ENCODE data around the gene COG5.
"Not testable (repeated sequence)": the region's sequence is repeated elsewhere in the genome, so short reads cannot be mapped to it uniquely, and the experiment has no call there.

COG5 gene

DNA sequence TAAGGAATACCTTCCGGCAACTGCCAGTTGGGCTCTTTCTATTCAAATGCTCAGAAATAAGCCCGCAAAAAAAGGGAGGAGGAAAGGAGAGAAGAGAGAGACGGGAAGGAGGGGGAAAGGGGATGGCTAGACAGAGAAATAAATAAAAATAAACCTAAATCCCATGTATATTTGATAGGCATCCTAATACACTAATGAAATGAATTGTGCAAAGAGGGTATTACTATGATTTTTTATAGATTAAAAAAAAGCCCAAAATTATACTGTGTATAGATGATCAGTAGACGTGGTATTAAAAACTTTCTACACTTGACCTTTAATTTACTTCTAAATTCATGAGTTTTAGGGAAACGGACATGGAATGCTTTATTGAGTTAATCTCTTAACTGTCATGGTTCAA lies 305.0 kb downstream of the COG5 start:
- DNase-seq, result no peak

DNA sequence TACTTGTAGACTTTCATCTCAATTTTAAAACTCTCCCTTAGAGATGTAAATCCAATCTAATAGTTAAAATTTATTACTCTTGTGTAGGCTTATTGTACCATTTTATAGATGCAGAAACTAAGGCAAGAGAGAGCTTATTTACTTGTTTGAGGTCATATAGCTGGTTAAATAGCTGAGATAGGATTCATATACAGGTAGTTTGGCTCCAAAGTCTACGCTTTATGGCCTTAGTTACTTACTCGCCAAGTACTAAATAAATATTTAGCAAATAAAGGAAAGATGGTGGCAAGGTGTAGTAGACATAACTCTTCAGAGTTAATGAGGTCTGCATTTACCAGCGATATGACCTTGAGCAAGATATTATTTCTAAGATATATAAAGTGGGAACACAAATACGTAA lies 308.1 kb downstream of the COG5 start:
- no peak for DNase-seq

GRCh38 chr7:107254398-107254985 lies 309.2 kb downstream of the COG5 start:
- no peak for DNase-seq

DNA sequence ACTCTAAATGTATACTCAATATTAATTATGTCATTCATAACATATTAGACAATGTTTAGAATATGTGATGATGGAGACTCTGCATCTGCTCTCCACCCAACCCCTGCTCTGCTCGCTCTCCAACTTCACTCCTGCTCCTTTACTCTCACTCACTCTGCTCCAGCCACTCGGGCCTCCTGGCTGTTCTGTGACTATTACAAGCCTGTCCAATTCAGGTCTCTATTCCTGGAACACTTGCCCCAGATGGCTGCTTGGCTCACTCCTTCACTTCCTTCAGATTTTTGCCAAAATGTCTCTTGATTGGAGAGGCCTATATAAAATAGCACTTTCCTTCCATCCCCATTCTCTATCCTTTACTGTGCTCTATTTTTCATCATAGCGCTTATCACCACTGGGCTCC lies 310.1 kb downstream of the COG5 start:
- no peak for DNase-seq

- DNase-seq, result no peak
These were observed 311.8 kb downstream of the COG5 start for GRCh38 chr7:107251963-107252362.

GRCh38 chr7:107248551-107249316 lies 315.0 kb downstream of the COG5 start:
- DNase-seq, result no peak

GRCh38 chr7:107246836-107247235 lies 316.9 kb downstream of the COG5 start:
- DNase-seq, result not testable (repeated sequence)

GRCh38 chr7:107244613-107245012 lies 319.1 kb downstream of the COG5 start:
- no peak for DNase-seq

GRCh38 chr7:107242267-107242666 lies 321.5 kb downstream of the COG5 start:
- DNase-seq, result no peak

- no peak for DNase-seq
These were observed 326.3 kb downstream of the COG5 start for GRCh38 chr7:107237451-107237850.

DNA sequence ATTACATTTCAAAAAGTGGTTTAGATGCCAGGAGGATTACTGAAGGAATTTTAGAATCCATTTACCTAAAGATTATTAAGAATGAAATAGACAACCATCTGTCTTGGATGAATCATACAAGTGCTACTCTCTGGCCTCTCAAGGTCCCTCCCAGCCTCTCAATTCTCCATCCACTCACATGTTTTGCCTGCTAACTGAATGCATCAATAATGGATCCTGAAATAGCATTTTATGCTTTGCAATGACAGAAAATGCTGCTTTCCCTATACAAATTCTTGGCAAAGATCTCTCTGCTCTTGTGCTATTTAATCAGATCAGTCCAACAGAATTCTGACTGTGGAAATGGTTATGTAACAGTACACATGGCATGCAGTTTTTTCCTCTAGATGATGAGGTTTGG lies 326.9 kb downstream of the COG5 start:
- no peak for DNase-seq

DNA sequence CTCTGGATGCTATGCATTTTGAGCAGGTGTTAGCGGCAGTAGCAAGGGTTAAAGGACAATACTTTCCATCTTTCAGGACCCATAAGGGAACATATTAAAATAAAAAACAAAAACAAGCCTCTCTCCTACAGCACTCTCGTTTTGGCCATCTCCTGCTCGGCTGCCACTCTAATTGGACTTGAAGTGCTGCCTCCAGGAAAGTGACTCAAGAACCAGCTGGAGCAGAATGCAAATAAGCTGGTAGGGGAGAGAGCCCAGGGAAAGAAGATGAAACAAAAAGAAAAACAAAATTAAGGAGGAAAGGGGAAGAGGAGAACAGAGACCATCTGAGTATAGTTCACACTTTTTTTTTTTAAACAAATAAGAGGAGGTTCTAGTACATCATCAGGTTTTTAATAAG lies 329.3 kb downstream of the COG5 start:
- no peak for DNase-seq

DNA sequence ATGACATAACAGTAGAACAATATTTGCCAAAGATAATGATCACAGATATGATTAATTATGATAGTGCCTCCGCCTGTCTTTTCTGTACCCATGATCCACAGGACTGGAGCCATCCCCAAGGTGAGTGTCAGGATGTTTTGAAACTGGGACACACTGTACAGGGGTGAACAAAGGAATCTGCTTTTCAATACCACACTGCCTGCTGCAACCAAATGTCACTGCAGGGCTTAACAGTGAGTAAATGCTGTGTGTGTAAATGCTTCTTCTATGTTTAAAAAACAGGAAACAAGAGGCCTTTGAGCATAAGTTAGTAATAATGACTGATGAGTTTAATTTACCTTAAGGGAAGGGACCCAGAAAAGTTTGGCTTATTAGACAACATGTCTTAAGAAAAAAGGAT lies 329.7 kb downstream of the COG5 start:
- DNase-seq, result no peak

- no peak for DNase-seq
These were observed 330.5 kb downstream of the COG5 start for GRCh38 chr7:107233174-107233573.

- DNase-seq, result no peak
These were observed 331.1 kb downstream of the COG5 start for GRCh38 chr7:107232568-107233090.

GRCh38 chr7:107230334-107230733 lies 333.4 kb downstream of the COG5 start:
- DNase-seq, result no peak

DNA sequence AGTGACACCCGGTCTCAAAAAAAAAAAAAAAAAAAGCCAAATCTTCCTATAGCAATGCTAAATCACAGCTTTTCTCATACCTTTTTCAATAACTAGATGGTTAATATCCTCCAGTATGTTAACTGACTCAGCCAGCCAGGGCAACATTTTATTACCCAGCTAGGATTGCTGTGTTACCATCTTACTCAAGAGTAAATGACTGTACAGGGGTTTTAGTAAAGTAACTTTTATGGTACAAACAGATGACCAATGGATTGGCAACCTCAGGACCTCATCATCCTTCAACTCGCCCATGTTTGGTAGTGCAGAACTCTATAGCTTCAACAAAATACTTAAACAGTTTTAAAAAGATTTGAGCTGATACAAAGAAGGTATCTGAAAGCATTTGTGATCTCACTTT lies 335.4 kb downstream of the COG5 start:
- no peak for DNase-seq

DNA sequence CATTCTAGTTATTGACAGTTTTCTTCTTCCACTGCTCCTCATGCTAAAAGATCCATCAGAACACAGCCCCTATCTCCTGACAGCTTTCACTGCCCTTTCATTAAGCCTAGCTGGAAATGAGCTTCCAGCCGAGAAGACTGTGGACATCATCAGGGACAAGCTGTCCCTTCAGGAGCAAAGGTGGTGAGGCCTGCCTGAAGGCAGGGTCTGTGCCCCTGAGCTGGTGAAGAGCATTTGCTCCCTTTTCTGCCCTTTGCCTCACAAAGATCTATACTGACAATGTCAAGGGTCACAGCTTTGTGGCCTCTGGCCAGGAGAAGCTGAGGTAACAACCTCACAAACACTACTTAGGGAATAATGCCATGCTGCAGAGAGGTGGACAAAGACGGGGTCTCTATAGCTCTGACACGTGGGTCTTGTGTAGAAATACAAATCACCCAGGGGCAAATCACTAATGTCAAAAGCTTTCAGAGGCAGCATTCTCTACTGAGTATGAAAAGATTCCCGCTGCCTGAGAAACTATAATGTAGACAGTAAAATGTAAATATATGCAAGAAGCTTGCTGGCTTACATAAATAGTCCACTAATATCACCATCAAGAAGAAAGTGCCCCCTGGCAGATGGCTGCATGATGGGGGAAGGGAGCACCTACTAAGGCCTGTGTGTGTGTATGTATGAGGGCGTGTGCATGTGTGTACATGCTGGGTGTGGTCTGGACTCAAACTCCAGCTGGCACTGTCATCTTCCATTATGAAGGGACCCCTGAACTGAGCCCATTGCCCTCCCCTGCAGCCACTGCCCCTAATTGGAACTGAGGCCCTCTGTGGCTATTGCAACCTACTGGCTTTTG lies 339.1 kb downstream of the COG5 start:
- DNase-seq, result no peak

DNA sequence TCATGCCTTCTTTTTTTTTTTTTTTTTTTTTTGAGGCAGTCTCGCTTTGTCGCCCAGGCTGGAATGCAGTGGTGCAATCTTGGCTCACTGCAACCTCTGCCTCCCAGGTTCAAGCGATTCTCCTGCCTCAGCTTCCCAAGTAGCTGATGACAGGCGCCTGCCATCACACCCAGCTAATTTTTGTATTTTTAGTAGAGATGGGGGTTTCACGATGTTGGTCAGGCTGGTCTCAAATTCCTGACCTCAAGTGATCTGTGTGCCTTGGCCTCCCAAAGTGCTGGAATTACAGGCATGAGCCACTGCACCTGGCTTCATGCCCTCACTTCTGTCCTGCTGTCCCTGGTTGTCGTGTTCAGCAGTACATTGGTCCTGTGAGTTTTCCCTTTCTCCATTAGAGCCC lies 342.9 kb downstream of the COG5 start:
- not testable (repeated sequence) for DNase-seq

- DNase-seq, result no peak
These were observed 343.4 kb downstream of the COG5 start for GRCh38 chr7:107220356-107220755.

DNA sequence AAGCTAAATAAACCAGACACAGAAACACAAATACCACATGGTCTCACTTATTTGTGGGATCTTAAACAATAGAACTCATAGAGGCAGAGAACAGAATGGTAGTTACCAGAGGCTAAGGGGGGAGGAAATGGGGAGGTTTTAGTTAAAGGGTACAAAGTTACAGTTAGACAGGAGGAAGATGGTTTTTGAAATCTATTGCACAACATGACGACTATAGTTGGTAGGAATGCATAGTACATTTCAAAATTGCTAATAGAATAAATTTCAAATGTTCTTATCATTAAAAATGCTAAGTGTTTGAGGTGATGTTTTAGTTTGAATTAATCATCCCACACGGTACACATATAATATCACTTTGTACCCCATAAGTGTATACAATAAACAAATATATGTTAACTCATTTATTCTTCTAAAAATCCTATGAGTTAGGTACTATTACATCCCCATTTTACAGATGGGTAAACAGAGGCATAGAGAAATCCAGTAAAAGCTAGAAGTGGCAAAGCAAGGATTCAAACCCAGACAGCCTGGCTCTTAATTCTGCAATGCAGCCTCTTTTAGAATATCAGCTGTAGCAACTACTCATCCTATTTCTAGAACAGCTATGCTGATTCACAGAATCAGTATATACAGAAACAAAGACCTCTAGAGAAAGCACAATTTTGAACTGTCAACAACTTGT lies 344.0 kb downstream of the COG5 start:
- DNase-seq, result no peak

GRCh38 chr7:107213945-107214344 lies 349.8 kb downstream of the COG5 start:
- DNase-seq, result no peak

DNA sequence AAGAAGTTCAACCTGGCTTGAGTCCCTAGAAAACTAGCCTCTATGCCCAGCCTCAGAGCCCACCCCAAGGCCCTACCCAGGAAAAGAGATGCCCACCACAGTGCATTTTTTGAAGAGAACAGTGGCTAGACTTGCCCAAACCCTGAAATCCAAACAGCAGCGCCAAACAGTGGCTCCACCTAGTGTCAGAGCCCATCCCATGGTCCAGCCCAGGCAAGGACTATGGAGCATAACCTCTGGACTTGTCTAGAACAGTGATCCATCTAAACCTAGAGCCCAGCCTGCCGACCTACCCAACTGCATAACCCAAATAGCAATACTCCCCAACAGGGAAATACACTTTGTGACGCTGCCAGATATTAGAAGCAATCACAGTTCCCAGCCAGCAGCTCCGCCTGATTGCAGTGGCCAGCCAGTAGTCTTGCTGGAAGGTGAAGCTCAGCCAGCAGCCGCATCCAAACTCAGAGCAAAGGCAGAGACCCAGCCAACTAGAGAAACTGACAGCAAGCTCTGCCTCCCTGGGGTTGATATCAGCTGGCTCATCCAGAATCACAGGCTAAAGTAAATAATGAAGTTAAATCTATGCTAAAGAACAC lies 350.4 kb downstream of the COG5 start:
- DNase-seq, result no peak

Measured in activated T-cell treated with anti-CD3 and anti-CD28 coated beads, Interleukin-2, amount 50 U/mL, for 48 hours (primary cell).